OCI-LY3 (cell line): ENCODE data around the gene CPZ.

Experiments
- H2AFZ ChIP-seq: fragments of 200-600, 300-600 bp; shearing (Covaris generic); 2 replicates; pipeline ENCODE4 v1.6.0; 2014; ENCODE audit warnings: antibody characterized with exemption, low read depth, low read length
- H3K27ac ChIP-seq: fragments of 200-600, 300-600 bp; sonication (generic); 2 replicates; pipeline ENCODE4 v1.5.1; 2014; ENCODE audit warnings: mild to moderate bottlenecking, low read length, moderate library complexity, mixed read lengths
- H3K27me3 ChIP-seq: fragments of 200-600, 300-600 bp; sonication (generic); 2 replicates; pipeline ENCODE4 v1.6.1; 2014; ENCODE audit warnings: low read depth, low read length, mixed read lengths
- H3K36me3 ChIP-seq: fragments of 200-600, 300-600 bp; sonication (generic); replicated peaks from 2 replicates; pipeline ENCODE3; 2014; ENCODE audit warnings: low read depth, low read length, mixed read lengths
- H3K4me1 ChIP-seq: fragments of 300-600, 200-600 bp; sonication (generic); 2 replicates; pipeline ENCODE4 v1.6.1; 2014; ENCODE audit warnings: low read length, mixed read lengths
- H3K4me2 ChIP-seq: fragments of 200-600, 300-600 bp; sonication (generic); 2 replicates; pipeline ENCODE4 v1.6.1; 2014; ENCODE audit warnings: low read length, mixed read lengths
- H3K4me3 ChIP-seq: fragments of 300-600, 200-600 bp; sonication (generic); 2 replicates; pipeline ENCODE4 v1.5.1; 2014; ENCODE audit warnings: antibody characterized with exemption, mild to moderate bottlenecking, low read length, moderate library complexity
- H3K79me2 ChIP-seq: fragments of 300-600, 200-600 bp; shearing (Covaris generic); 2 replicates; pipeline ENCODE4 v1.6.1; 2014; ENCODE audit warnings: mild to moderate bottlenecking, low read length, mixed read lengths
- H3K9ac ChIP-seq: fragments of 300-600, 200-600 bp; shearing (Covaris generic); 2 replicates; pipeline ENCODE4 v1.6.0; 2014; ENCODE audit warnings: mild to moderate bottlenecking, low read length, moderate library complexity
- H3K9me3 ChIP-seq: fragments of 200-600, 300-600 bp; shearing (Covaris generic); 2 replicates; pipeline ENCODE4 v1.6.1; 2014; ENCODE audit warnings: low read length, mixed read lengths; ENCODE audit not compliant: insufficient read depth
- H4K20me1 ChIP-seq: fragments of 200-600, 300-600 bp; sonication (generic); 2 replicates; pipeline ENCODE4 v1.6.1; 2016; ENCODE audit warnings: low read length, mixed read lengths; ENCODE audit not compliant: insufficient read depth
- EZH2phosphoT487 ChIP-seq: fragments of 200-600 bp; shearing (Covaris generic); IDR thresholded peaks from 2 replicates; pipeline ENCODE4 v1.6.1; 2018; ENCODE audit warnings: antibody characterized with exemption, mixed run types, low read depth
- TF ChIP-seq, protein P1 (sequence below): fragments of 200-600, 300-600 bp; sonication (generic); IDR thresholded peaks from 2 replicates; pipeline ENCODE4 v1.5.1; 2014; ENCODE audit warnings: antibody characterized with exemption, low read length, low read depth

CPZ gene

DNA sequence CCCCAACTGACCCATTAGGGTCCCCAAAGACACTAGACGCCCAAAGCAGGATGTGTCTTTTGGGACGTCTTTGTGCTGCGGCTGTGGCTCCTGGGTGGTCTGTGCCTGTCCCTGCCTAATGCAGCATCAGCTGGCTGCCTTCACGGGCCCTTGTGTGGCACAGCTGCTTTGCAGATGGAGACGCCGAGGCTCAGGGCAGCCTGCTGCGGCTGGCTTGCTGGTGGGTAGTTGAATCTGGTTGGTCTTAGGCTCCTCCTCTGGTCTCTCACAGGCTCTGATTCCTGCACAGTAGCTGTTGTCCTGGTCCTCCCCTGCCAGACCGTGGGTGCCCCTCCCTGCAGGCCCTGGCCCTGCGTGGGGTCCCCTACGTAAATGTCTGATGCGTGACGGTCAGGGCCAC, 8.1 kb downstream of the CPZ start:
- no peak overlapping the region for H2AFZ ChIP-seq
- no peak overlapping the region for H3K27ac ChIP-seq
- H3K79me2 ChIP-seq, result no peaks in the 10 kb centered on the region
- H3K27me3 ChIP-seq, result no peaks in the 10 kb centered on the region
- no peak overlapping the region for H3K4me2 ChIP-seq
- no peaks in the 10 kb centered on the region for H3K9me3 ChIP-seq
- no peaks in the 10 kb centered on the region for H3K36me3 ChIP-seq
- no peak overlapping the region for H3K9ac ChIP-seq
- H3K4me1 ChIP-seq, result no peaks in the 10 kb centered on the region
- TF ChIP-seq EZH2phosphoT487, result no peak
- TF ChIP-seq, protein P1, sequence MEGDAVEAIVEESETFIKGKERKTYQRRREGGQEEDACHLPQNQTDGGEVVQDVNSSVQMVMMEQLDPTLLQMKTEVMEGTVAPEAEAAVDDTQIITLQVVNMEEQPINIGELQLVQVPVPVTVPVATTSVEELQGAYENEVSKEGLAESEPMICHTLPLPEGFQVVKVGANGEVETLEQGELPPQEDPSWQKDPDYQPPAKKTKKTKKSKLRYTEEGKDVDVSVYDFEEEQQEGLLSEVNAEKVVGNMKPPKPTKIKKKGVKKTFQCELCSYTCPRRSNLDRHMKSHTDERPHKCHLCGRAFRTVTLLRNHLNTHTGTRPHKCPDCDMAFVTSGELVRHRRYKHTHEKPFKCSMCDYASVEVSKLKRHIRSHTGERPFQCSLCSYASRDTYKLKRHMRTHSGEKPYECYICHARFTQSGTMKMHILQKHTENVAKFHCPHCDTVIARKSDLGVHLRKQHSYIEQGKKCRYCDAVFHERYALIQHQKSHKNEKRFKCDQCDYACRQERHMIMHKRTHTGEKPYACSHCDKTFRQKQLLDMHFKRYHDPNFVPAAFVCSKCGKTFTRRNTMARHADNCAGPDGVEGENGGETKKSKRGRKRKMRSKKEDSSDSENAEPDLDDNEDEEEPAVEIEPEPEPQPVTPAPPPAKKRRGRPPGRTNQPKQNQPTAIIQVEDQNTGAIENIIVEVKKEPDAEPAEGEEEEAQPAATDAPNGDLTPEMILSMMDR, result no peak
- H4K20me1 ChIP-seq, result no peaks in the 10 kb centered on the region
- no peak overlapping the region for H3K4me3 ChIP-seq

DNA sequence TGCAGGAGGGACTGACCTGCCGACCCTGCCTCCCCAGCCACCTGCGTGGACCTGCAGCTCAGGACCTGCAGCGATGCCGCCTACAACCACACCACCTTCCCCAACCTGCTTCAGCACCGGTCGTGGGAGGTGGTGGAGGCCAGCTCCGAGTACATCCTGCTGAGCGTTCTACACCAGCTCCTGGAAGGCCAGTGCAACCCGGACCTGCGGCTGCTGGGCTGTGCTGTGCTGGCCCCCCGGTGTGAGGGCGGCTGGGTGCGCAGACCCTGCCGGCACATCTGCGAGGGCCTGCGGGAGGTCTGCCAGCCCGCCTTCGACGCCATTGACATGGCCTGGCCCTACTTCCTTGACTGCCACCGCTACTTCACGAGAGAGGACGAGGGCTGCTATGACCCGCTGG, 8.5 kb downstream of the CPZ start:
- no peak overlapping the region for H3K4me2 ChIP-seq
- no peak overlapping the region for H2AFZ ChIP-seq
- no peak overlapping the region for H3K4me3 ChIP-seq
- TF ChIP-seq EZH2phosphoT487, result no peak
- TF ChIP-seq, protein P1, result no peak
- H3K9ac ChIP-seq, result no peak overlapping the region
- no peaks in the 10 kb centered on the region for H3K27me3 ChIP-seq
- H3K27ac ChIP-seq, result no peak overlapping the region
- no peaks in the 10 kb centered on the region for H3K36me3 ChIP-seq
- H3K9me3 ChIP-seq, result no peaks in the 10 kb centered on the region
- no peaks in the 10 kb centered on the region for H3K79me2 ChIP-seq
- H3K4me1 ChIP-seq, result no peaks in the 10 kb centered on the region
- H4K20me1 ChIP-seq, result no peaks in the 10 kb centered on the region

DNA sequence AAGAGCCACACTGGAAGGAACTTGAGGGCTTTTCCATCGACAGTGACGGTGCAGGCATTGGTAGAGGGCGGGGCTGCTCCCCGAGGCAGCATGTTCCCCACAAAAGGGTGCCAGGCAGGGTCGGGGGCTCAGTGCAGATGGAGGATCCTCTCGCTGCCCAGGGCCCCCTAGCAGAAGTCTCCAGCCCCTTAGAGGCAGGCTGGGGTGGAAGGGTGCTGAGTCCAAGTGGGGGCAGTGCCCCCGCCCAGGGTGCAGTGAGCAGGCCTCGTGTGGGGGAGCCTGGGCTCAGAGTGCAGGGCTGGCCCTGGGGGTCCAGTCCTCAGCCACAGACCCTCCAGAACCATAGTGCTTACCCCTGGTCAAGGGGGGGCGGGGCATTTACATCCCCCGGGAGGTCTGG, 9.0 kb downstream of the CPZ start:
- TF ChIP-seq, protein P1, result no peak
- no peak for TF ChIP-seq EZH2phosphoT487
- H3K4me3 ChIP-seq, result no peak overlapping the region
- H3K79me2 ChIP-seq, result no peaks in the 10 kb centered on the region
- no peaks in the 10 kb centered on the region for H3K36me3 ChIP-seq
- no peak overlapping the region for H3K4me2 ChIP-seq
- H3K27ac ChIP-seq, result no peak overlapping the region
- H2AFZ ChIP-seq, result no peak overlapping the region
- no peaks in the 10 kb centered on the region for H3K27me3 ChIP-seq
- no peaks in the 10 kb centered on the region for H3K4me1 ChIP-seq
- no peaks in the 10 kb centered on the region for H3K9me3 ChIP-seq
- no peak overlapping the region for H3K9ac ChIP-seq
- no peaks in the 10 kb centered on the region for H4K20me1 ChIP-seq

DNA sequence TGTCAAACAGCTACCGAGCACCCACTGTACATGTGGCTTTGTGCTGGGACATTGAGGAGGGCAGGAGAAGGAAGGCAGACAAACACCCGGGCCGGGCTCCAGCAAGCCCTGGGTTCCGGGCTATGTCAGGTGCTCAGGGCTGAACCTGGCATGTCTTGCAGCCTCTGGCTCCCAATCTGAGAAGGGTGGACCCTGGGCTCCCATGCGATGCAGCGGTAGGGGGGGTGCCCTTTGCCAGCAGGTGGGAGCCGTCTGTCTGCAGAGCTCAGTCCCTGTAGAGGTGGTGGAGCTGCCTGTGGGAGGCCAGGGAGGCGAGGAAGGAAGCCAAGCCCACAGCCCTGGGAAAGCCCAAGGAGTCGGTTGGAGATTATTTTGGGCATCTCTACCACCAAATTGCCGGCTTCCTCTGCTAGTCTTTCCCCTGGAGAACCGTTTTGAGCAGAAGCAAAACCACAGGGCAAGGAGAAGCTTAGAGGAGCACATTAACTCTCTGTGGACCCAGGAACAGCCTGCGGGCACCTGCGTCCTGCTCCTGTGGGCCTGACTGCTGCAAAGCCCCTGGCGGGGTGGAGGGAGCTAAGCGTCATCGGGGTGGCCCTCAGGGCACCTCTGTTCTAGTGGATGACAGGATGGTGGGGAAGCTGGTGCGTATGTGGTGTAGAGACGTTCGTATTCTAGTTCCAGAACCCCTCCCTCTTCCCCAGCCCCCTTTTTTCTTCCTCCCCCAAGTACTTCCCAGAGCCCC, 10.3 kb downstream of the CPZ start:
- Histone ChIP-seq H3K36me3 (no peaks in the 10 kb centered on the region), H2AFZ (no peak overlapping the region), H3K27me3 (no peaks in the 10 kb centered on the region), H3K4me3 (no peak overlapping the region), H3K4me1 (peaks cover 3% of the 10 kb centered on the region; the same call in 1 of the 2 replicates), H3K79me2 (no peaks in the 10 kb centered on the region), H3K27ac (no peak overlapping the region), H3K9ac (no peak overlapping the region), H3K4me2 (no peak overlapping the region), H3K9me3 (no peaks in the 10 kb centered on the region), H4K20me1 (no peaks in the 10 kb centered on the region)
- TF ChIP-seq EZH2phosphoT487, result no peak
- TF ChIP-seq, protein P1, result no peak
